Measurements from ENCODE around the gene FMNL2. TPM values are rescaled to one million over a fixed set of nuclear protein-coding genes. Genes with fewer than 3 reads are reported as not detected.

The FMNL2 gene
- total RNA-seq, 4 donors from 2014 or later: 6.7 to 17.2 (median 11.5) TPM

GRCh38 chr2:152347076-152347475 is 12.1 kb downstream of the FMNL2 start:
- H3K27me3 ChIP-seq: no peaks in the 10 kb centered on the region
- H3K4me1 ChIP-seq: peaks cover 6 to 10% of the 10 kb centered on the region in 2 donors
- H3K27ac ChIP-seq: no peak overlapping the region
- no peak overlapping the region for H3K4me3 ChIP-seq
- DNase-seq (no peak), ATAC-seq (no peak)
- no peaks in the 10 kb centered on the region for H3K9me3 ChIP-seq
- intact Hi-C loops (cut with DNase I; ENCODE audit: low total_unique reads): no loop called here
- in situ Hi-C loops (cut with MboI; ENCODE audit: low sequenced_read_pairs in 4 of 4): loop anchor here in 2 of 4 donors (10.0 to 25.0 kb wide), 2 partner anchors 48 to 215 kb away; no protein-coding TSS in a partner anchor
- peaks cover 0 to 4% of the 10 kb centered on the region in 2 donors for H3K36me3 ChIP-seq
- no peak for TF ChIP-seq POLR2A (IDR thresholded peaks at IDR 0.05)
- TF ChIP-seq CTCF (IDR thresholded peaks at IDR 0.05 in 4 of 5, conservative IDR thresholded peaks at IDR 0.05 in 1 of 5): no peak

DNA sequence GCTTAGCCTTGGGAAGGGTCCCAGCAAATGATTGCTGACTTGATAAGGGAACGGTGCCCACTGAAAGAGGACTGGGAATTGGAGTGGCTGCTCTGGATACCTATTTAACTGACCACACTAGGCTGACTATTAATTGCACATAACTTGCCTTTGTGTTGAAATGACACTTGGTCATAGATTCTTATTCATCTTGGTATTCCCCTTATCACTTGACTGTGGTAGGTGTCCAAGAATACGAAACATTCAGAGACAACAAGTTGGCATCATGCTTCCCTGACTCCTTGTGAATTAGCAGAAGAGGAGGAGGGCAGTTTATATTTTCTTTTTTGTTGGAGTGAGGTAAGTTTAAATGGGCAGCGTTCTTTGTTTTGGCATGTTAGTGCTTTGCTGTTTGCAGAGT is 13.4 kb downstream of the FMNL2 start:
- DNase-seq: no peak
- ATAC-seq: peak; percentile 74 to 78
- intact Hi-C loops (cut with DNase I; ENCODE audit: low total_unique reads): no loop called here
- in situ Hi-C loops (cut with MboI; ENCODE audit: low sequenced_read_pairs in 4 of 4): loop anchor here in 2 of 4 donors (10.0 to 25.0 kb wide), 2 partner anchors 46 to 214 kb away; no protein-coding TSS in a partner anchor
- peaks cover 11 to 15% of the 10 kb centered on the region in 2 donors for H3K4me1 ChIP-seq
- no peak overlapping the region for H3K27ac ChIP-seq
- no peak for TF ChIP-seq CTCF (IDR thresholded peaks at IDR 0.05 in 4 of 5, conservative IDR thresholded peaks at IDR 0.05 in 1 of 5)
- TF ChIP-seq POLR2A (IDR thresholded peaks at IDR 0.05): no peak
- no peaks in the 10 kb centered on the region for H3K9me3 ChIP-seq
- no peaks in the 10 kb centered on the region for H3K27me3 ChIP-seq
- no peak overlapping the region for H3K4me3 ChIP-seq
- H3K36me3 ChIP-seq: peaks cover 0 to 4% of the 10 kb centered on the region in 2 donors

- in situ Hi-C loops (cut with MboI; ENCODE audit: low sequenced_read_pairs in 4 of 4): loop anchor here in 2 of 4 donors (10.0 to 25.0 kb wide), 2 partner anchors 45 to 213 kb away; no protein-coding TSS in a partner anchor
- DNase-seq (no peak), ATAC-seq (no peak)
- H3K27me3 ChIP-seq: no peaks in the 10 kb centered on the region
- intact Hi-C loops (cut with DNase I; ENCODE audit: low total_unique reads): no loop called here
- H3K36me3 ChIP-seq: no peaks in the 10 kb centered on the region
- H3K4me1 ChIP-seq: peaks cover 18 to 22% of the 10 kb centered on the region in 2 donors
- H3K9me3 ChIP-seq: no peaks in the 10 kb centered on the region
- TF ChIP-seq CTCF (IDR thresholded peaks at IDR 0.05 in 4 of 5, conservative IDR thresholded peaks at IDR 0.05 in 1 of 5) (no peak), POLR2A (IDR thresholded peaks at IDR 0.05) (no peak)
- no peak overlapping the region for H3K27ac ChIP-seq
- no peak overlapping the region for H3K4me3 ChIP-seq
These were observed 14.4 kb downstream of the FMNL2 start for GRCh38 chr2:152349416-152349815.

DNA sequence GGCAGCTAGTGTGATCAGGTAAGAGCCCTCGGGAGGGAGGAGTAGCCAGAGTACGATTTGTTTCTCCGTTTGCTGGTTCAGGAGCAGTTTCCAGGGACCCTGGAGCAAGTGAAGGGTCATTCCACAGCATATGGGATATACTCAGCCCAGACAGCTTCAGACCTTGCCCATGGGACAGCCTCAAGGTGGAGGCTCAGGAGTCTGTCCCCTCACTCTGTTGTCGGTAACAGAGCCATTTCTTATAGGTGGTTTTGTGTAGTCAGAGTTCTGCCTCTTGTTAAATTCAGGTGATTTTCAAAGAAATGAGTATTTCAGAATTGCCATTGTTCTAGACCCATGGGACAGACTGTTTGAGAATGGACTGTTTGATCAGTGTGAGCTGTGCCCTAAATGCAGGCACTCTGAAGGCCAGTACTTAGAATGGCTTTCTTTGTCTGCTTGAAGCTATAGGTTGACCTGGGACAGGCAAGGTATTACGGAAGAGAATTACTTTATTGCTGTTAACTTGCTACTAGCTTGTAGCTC is 15.2 kb downstream of the FMNL2 start:
- intact Hi-C loops (cut with DNase I; ENCODE audit: low total_unique reads): no loop called here

More for the DNA sequence above, 15.2 kb downstream of the FMNL2 start:
- no peak for ATAC-seq
- Histone ChIP-seq H3K27me3 (no peaks in the 10 kb centered on the region), H3K27ac (no peak overlapping the region), H3K4me3 (no peak overlapping the region), H3K9me3 (no peaks in the 10 kb centered on the region), H3K36me3 (no peaks in the 10 kb centered on the region), H3K4me1 (peaks cover 26 to 30% of the 10 kb centered on the region in 2 donors)
- in situ Hi-C loops (cut with MboI; ENCODE audit: low sequenced_read_pairs in 4 of 4): no loop called here
- no peak for TF ChIP-seq POLR2A (IDR thresholded peaks at IDR 0.05)
- TF ChIP-seq CTCF (IDR thresholded peaks at IDR 0.05 in 4 of 5, conservative IDR thresholded peaks at IDR 0.05 in 1 of 5): no peak
- no peak for DNase-seq

Data from gastrocnemius medialis (tissue), 4 donors.